HUES48 (cell line): Measurements from ENCODE around the gene SPOCK1.

Source experiments
- H3K27ac ChIP-seq: one replicate; pipeline ENCODE4 v1.7.0; 2013; ENCODE audit warnings: low read depth, low read length, inconsistent platforms
- H3K27me3 ChIP-seq: 2 replicates; pipeline ENCODE4 v1.6.1; 2013; ENCODE audit warnings: mild to moderate bottlenecking, low read length; ENCODE audit not compliant: control insufficient read depth, insufficient read depth
- H3K36me3 ChIP-seq: 2 replicates; pipeline ENCODE4 v1.6.1; 2013; ENCODE audit warnings: low read length; ENCODE audit not compliant: control insufficient read depth, insufficient read depth
- H3K4me1 ChIP-seq: 2 replicates; pipeline ENCODE4 v1.6.1; 2013; ENCODE audit warnings: mild to moderate bottlenecking, low read length; ENCODE audit not compliant: control insufficient read depth, insufficient read depth
- H3K4me3 ChIP-seq: 2 replicates; pipeline ENCODE4 v1.5.1; 2013; ENCODE audit warnings: mild to moderate bottlenecking, low read depth, low read length
- H3K9ac ChIP-seq: 2 replicates; pipeline ENCODE4 v1.6.1; 2013; ENCODE audit warnings: mild to moderate bottlenecking, low read depth, low read length, moderate library complexity
- H3K9me3 ChIP-seq: 2 replicates; pipeline ENCODE4 v1.6.1; 2013; ENCODE audit warnings: low read length; ENCODE audit not compliant: control insufficient read depth, insufficient read depth

The SPOCK1 gene

DNA sequence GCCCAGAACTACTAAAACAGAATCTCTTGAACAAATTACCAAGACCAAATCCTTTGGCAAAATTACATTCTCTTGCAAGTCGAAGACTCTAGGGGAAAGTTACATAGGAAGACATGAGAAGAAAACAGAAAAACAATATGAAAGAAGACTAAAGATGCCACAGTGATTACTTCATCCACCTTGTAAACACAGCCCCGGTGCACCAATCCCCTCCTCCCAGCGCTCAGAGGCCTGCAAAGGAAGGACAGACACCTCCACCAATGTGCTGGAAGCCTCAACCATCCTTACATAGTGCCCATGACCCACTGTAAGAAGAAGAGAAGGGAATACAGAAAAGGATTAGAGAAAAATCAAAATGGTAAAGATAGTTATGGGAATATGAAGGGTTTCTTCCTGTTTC is 218.5 kb downstream of the SPOCK1 start:
- no peak overlapping the region for H3K27ac ChIP-seq
- H3K36me3 ChIP-seq, result no peaks in the 10 kb centered on the region
- no peaks in the 10 kb centered on the region for H3K9me3 ChIP-seq
- no peak overlapping the region for H3K9ac ChIP-seq
- no peak overlapping the region for H3K4me3 ChIP-seq
- peaks cover 6% of the 10 kb centered on the region; the same call in 1 of the 2 replicates for H3K4me1 ChIP-seq
- no peaks in the 10 kb centered on the region for H3K27me3 ChIP-seq

DNA sequence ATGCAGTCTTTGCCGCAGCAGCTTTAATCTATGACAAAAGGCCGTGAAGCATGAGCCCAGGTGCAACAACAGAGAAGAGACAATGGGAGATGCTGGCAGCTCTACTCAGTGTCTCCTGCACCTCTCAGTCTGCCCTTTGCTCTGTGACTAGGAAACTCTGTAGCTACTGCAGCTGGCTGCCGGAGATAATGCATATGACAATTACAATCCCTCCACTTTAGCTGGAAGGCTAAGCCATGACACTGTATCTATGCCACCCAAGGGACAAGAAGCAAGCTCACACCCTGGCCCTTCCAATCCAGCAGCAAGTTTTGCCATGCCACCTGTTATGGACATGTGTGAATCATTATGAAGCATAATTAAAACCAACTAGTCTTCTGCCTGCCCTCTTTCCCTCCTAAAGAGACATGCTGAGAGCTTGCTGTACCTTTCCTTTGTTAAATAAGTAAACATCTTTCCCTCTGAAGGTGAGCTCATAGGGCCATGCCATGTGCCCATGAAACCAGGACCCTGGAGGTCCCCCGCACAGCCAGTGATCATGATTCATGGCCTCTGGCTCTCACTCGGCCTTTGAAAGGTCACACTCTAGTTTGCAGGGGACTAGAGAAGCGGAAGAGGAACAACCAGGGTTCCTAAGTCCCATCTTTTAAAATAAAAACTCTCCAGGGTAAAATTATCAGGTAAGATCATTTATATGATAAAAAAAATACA is 219.4 kb downstream of the SPOCK1 start:
- H3K9ac ChIP-seq, result no peak overlapping the region
- H3K4me1 ChIP-seq, result peaks cover 6% of the 10 kb centered on the region; the same call in 1 of the 2 replicates
- peak overlapping the region; percentile 32 for H3K27ac ChIP-seq
- H3K27me3 ChIP-seq, result no peaks in the 10 kb centered on the region
- H3K36me3 ChIP-seq, result no peaks in the 10 kb centered on the region
- no peak overlapping the region for H3K4me3 ChIP-seq
- no peaks in the 10 kb centered on the region for H3K9me3 ChIP-seq

DNA sequence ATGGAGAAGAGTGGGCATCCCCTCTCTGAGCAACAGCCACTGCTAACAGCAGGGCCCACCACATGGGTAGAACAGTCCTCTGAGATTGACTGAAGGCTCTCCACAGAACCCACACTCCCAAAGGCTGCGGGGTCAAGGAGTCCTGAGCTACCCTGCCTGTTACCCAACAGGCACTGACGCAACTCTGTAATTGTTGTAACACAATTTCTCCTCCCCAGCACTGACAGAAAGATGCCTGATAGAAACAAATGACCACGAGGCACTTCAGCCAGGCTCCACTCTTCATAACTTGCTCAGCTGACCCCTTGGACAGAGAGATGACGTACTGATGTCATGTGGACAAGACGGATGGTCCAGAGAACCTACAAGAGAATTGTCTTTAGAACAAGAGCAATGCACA is 220.7 kb downstream of the SPOCK1 start:
- H3K9ac ChIP-seq, result no peak overlapping the region
- no peak overlapping the region for H3K27ac ChIP-seq
- no peak overlapping the region for H3K4me3 ChIP-seq
- H3K27me3 ChIP-seq, result no peaks in the 10 kb centered on the region
- no peaks in the 10 kb centered on the region for H3K9me3 ChIP-seq
- H3K36me3 ChIP-seq, result no peaks in the 10 kb centered on the region
- peaks cover 6% of the 10 kb centered on the region; the same call in 1 of the 2 replicates for H3K4me1 ChIP-seq

DNA sequence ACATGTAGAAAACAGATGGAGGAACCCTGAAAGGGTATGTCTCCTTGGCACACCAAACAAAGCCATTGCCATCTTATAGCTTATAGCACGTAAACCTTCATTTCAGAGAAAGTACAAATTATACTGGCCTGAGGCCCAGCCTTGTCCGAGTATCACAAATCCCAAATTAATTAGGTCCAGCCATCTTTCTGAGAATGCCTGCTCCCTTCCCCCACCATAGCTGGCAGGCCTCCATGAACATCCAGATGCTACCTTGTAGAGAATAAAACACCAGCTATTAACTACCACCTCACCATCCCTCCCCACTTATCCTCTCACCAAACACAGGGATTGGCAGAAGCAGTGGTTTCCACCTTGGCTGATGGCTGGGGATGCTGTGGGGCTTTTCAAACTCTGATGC is 224.0 kb downstream of the SPOCK1 start:
- no peaks in the 10 kb centered on the region for H3K9me3 ChIP-seq
- H3K9ac ChIP-seq, result no peak overlapping the region
- H3K36me3 ChIP-seq, result no peaks in the 10 kb centered on the region
- no peak overlapping the region for H3K4me3 ChIP-seq
- 0 out of 2 replicates have a peak, but pooled peaks cover under 1% of the 10 kb centered on the region for H3K4me1 ChIP-seq
- no peak overlapping the region for H3K27ac ChIP-seq
- no peaks in the 10 kb centered on the region for H3K27me3 ChIP-seq

DNA sequence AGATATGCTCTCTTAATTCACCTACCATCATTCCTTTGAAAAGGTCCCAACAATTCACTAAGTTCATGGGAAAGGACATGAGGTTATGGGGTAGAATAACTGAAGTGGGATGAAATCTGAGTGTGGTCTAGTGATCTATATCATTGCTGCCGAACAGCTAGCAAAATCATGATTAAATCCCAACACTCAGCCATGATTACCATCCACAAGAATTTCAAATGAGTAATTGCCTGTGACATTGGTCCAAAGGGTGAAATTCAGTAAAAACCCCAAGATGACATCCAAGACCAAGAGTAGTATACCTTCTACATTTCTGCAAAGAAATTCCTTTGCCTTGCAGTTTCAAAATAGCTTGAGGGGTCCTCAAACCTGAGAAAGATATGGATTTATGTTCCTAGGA is 225.6 kb downstream of the SPOCK1 start:
- Histone ChIP-seq H3K27ac (no peak overlapping the region), H3K9me3 (no peaks in the 10 kb centered on the region), H3K36me3 (no peaks in the 10 kb centered on the region), H3K4me1 (no peaks in the 10 kb centered on the region), H3K4me3 (no peak overlapping the region), H3K9ac (no peak overlapping the region), H3K27me3 (no peaks in the 10 kb centered on the region)

DNA sequence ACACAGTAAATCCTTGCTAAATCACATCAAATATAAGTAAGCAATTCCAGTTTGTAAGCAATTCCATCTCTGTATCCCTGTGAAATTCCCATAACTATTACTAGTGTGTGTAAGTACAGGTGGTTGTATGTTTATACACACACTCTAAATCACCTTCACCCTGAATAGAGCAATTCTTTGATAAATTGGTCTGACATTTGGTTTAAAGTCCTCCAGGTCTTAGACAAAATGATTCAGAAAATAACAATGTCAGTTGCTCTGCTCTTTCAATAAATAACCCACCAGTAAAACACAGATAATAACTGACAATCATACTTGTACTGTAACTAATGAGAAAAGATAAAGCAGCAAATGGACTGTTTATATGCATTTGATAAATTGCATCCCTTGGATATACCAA is 226.3 kb downstream of the SPOCK1 start:
- Histone ChIP-seq H3K4me3 (no peak overlapping the region), H3K36me3 (no peaks in the 10 kb centered on the region), H3K27me3 (no peaks in the 10 kb centered on the region), H3K27ac (no peak overlapping the region), H3K4me1 (no peaks in the 10 kb centered on the region), H3K9ac (no peak overlapping the region), H3K9me3 (no peaks in the 10 kb centered on the region)

DNA sequence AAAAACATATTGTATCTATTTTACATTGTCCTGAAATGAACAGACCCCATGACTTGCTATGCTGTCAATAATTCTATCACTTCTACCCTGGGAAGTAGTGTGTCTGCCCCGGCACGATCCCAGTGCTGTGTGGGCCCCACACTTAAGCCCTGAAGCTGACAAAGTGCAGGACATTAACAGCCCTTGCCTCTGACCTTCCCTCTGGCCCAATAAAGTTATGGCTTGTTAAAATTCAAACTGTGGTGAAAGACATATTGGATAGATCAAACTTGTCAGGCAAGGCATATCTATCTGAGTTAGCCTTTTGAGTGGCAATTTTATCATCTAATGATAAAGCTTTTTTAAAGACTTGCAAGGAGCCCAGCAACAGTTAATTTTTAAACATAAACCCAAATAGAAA is 229.2 kb downstream of the SPOCK1 start:
- Histone ChIP-seq H3K27me3 (no peaks in the 10 kb centered on the region), H3K27ac (no peak overlapping the region), H3K9ac (no peak overlapping the region), H3K36me3 (no peaks in the 10 kb centered on the region), H3K4me1 (no peaks in the 10 kb centered on the region), H3K4me3 (no peak overlapping the region), H3K9me3 (no peaks in the 10 kb centered on the region)

DNA sequence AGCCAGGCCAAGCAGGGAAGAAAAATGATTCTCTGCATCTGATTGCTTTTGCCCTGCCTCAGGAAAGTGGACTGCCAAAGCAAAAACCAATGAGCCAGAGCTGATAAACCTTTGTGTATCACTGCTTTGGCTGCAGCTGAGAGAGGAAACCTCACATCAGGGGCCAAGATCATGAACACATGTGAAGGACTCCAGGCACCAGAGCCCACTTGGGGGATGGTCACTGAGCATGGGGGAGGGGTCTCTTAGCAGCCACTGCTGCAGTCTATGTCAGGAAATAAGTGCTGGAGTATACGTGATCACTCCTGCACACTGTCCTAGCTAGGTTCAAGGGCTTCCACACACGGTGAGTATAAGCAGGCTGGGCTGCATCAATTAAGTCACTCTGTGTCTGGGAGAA is 229.9 kb downstream of the SPOCK1 start:
- Histone ChIP-seq H3K27me3 (no peaks in the 10 kb centered on the region), H3K9ac (no peak overlapping the region), H3K4me1 (no peaks in the 10 kb centered on the region), H3K36me3 (no peaks in the 10 kb centered on the region), H3K9me3 (no peaks in the 10 kb centered on the region), H3K4me3 (no peak overlapping the region), H3K27ac (no peak overlapping the region)

DNA sequence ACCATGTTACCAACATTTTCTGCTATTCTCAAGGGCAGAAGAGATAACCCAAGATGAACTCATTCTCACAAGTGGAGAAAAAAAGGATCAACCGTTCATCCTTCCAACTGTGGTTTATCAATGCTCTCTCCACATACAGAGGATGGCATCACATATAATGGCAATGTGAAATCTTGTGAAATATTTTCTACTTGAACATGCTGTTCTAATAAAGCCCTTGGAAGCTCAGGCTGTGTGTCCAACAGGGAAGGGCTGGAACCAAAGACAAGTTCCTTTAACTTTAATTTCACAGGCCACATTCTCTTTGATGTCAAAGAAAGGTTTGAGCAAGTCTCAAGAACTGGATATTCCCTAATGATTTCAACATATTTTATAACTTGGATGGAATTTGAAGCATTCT is 230.5 kb downstream of the SPOCK1 start:
- no peak overlapping the region for H3K4me3 ChIP-seq
- no peaks in the 10 kb centered on the region for H3K36me3 ChIP-seq
- no peak overlapping the region for H3K9ac ChIP-seq
- no peaks in the 10 kb centered on the region for H3K9me3 ChIP-seq
- no peak overlapping the region for H3K27ac ChIP-seq
- no peaks in the 10 kb centered on the region for H3K4me1 ChIP-seq
- H3K27me3 ChIP-seq, result no peaks in the 10 kb centered on the region

DNA sequence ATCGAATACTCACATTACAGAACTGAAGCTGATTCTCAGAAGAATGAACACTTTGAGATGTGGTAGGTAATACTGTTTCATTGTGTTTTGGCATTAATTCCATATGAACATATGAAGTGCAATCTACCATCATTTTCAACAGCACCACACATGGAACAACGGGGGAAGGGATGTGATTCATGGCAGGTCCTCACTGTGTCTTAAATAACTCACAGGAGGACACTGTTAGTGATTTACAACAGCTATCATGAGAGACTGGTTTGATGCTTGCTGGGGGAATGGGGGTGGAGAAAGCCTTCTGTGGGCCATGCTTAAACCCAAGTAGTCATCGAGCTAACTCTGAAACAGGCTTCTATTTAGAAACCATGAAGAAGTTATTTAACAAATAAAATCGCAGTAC is 232.9 kb downstream of the SPOCK1 start:
- Histone ChIP-seq H3K9me3 (no peaks in the 10 kb centered on the region), H3K4me1 (no peaks in the 10 kb centered on the region), H3K27me3 (no peaks in the 10 kb centered on the region), H3K4me3 (no peak overlapping the region), H3K36me3 (no peaks in the 10 kb centered on the region), H3K27ac (no peak overlapping the region), H3K9ac (no peak overlapping the region)

DNA sequence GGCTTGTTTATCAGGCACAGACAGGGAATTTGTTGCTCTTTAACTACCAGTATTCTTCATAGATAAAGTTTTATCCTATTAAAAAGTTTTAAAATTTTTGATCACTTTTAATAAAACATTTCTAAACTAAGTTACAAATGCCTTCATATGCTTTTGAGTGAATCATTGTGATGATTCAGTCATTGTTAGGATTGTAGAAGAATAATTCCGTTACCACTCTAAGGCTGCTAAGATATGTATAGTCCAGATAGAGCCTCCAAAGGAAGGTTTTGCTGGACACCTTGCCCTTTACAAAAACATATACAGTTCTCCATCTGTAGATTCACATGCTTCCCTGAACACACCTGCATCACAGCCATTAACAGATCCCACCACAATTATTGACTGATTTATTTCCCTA is 233.7 kb downstream of the SPOCK1 start:
- no peaks in the 10 kb centered on the region for H3K36me3 ChIP-seq
- no peak overlapping the region for H3K9ac ChIP-seq
- H3K4me1 ChIP-seq, result no peaks in the 10 kb centered on the region
- H3K4me3 ChIP-seq, result no peak overlapping the region
- H3K9me3 ChIP-seq, result no peaks in the 10 kb centered on the region
- no peak overlapping the region for H3K27ac ChIP-seq
- H3K27me3 ChIP-seq, result no peaks in the 10 kb centered on the region
